SH-SY5Y (cell line): ENCODE measurements around the gene TUSC2.

Experiments used
- GATA2 ChIP-seq: IDR thresholded peaks from 2 replicates; pipeline ENCODE4 v1.6.1; 2011; ENCODE audit warnings: mild to moderate bottlenecking, low read depth, low read length
- GATA3 ChIP-seq: IDR thresholded peaks from 2 replicates; pipeline ENCODE4 v1.6.1; 2011; ENCODE audit warnings: low read depth, mild to moderate bottlenecking, low read length, moderate library complexity

DNA sequence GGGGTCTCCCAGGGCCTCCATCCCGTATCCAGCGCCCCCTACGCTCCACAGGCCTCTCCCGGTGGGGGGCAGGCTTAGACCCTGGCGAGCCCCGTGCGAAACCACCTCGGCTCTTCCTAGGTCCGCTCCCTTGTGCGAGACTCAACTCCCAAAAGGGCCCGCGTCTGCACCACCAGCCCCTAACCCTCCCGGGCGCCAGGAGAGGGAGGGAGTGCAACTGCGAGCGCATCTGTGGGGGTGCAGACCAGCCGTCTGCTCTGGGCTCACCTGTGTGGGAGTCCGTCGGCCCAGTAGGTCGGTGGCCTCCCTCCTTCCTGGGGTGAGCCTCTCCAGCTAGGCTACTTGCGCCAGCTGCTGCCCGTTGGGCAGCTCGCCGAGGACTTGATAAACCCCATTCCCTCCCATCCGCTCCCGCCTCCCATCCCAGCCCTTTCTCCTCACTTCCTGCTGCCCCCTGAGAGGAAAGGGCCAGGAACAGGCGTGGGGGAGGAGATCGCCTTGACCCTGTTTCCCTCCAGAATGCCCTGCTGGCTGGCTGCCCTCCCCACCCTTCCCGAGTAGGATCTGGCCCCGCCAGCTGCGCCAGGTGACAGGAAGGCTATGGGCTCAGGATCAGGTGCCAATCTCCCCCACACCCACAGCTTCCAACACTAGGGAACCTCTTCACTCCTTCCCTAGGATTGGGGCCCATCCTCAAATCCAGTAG lies 5.5 kb downstream of the TUSC2 start, which contains the start of gene HYAL2:
- no peak for TF ChIP-seq GATA3
- no peak for TF ChIP-seq GATA2
